HepG2 (cell line): ENCODE data around the gene SIX3. TPM values are rescaled to one million over a fixed set of nuclear protein-coding genes. Genes with fewer than 3 reads are reported as not detected.

Experiments used
- ATAC-seq: fragments of 200-7000 bp; cut with Tn5 transposase; 3 replicates; pipeline ENCODE4 v1.9.1; 2020; ENCODE audit warnings: mild to moderate bottlenecking, moderate library complexity
- BruUV-seq: library from RNA; stranded (reverse); fragments of 400-500 nt; replicated peaks from 2 replicates; lab custom pipeline; 2021; lab: Mats Ljungman, UMichigan
- CTCF ChIA-PET: fragments of 300-600 bp; formaldehyde crosslinking; extraction: SDS; loops from one replicate; lab custom pipeline; 2021; ENCODE audit warnings: low total read pairs, inconsistent platforms, low intra/inter-chr PET ratio; lab: Yijun Ruan, JAX
- POLR2A ChIA-PET: fragments of 350-600 bp; sonication (Branson Sonifier 250); formaldehyde crosslinking; loops from one replicate; lab custom pipeline; 2020; ENCODE audit warnings: antibody characterized with exemption, inconsistent platforms; lab: Yijun Ruan, JAX
- DNase-seq: peaks from one replicate; pipeline ENCODE4 v3.0.0-alpha.2; 2015; ENCODE audit warnings: low spot score
- FAIRE-seq: peaks from 3 replicates; lab custom pipeline; 2011; peaks lifted over from hg19 to GRCh38; lab: Jason Lieb, UNC
- H2AFZ ChIP-seq: one replicate; pipeline ENCODE4 v1.6.1; 2011; ENCODE audit warnings: low read length, inconsistent platforms
- H3K27ac ChIP-seq: fragments of 300-600 bp; 3 replicates; pipeline ENCODE4 v1.8.0; 2011; ENCODE audit warnings: mixed run types, mild to moderate bottlenecking, mixed read lengths, low read length, inconsistent platforms; ENCODE audit not compliant: insufficient read depth; ENCODE audit errors: extremely low read length
- H3K27me3 ChIP-seq, 2 experiments: fragments of 200-600 bp in 1 of 2; 2 replicates in 1 of 2; 3 replicates in 1 of 2; pipeline versions ENCODE4 v1.6.0 to v1.8.0; 2011; ENCODE audit warnings: low read length in 2 of 2, mild to moderate bottlenecking in 2 of 2, moderate library complexity in 2 of 2, inconsistent platforms in 1 of 2; ENCODE audit not compliant: insufficient read depth in 2 of 2, control insufficient read depth in 1 of 2
- H3K36me3 ChIP-seq, 2 experiments: fragments of 200-600 bp in 1 of 2; replicated peaks in 1 of 2; 2 replicates in 1 of 2; 3 replicates in 1 of 2; pipeline versions ENCODE4 v1.5.1 to v1.8.0; 2011; ENCODE audit warnings: low read length in 2 of 2, inconsistent platforms in 1 of 2; ENCODE audit not compliant: insufficient read depth in 2 of 2, control insufficient read depth in 1 of 2
- H3K4me1 ChIP-seq: 2 replicates; pipeline ENCODE4 v1.5.1; 2012; ENCODE audit warnings: low read length, inconsistent platforms; ENCODE audit not compliant: insufficient read depth
- H3K4me2 ChIP-seq: 2 replicates; pipeline ENCODE4 v1.6.0; 2011; ENCODE audit warnings: low read depth, low read length, inconsistent platforms
- H3K4me3 ChIP-seq, 3 experiments: fragments of 200-600 bp in 1 of 3; sonication (generic), shearing (Covaris generic) in 1 of 3; replicated peaks in 1 of 3; 2 replicates each; pipeline ENCODE4 v1.5.1; 2011 to 2016; ENCODE audit warnings: low read length in 3 of 3, inconsistent platforms in 2 of 3, low read depth in 2 of 3, mild to moderate bottlenecking in 2 of 3, control low read depth in 1 of 3, mixed read lengths in 1 of 3; ENCODE audit not compliant: insufficient read depth in 1 of 3
- H3K79me2 ChIP-seq: one replicate; pipeline ENCODE4 v1.6.1; 2011; ENCODE audit warnings: low read length, inconsistent platforms; ENCODE audit not compliant: insufficient read depth
- H3K9ac ChIP-seq: 2 replicates; pipeline ENCODE4 v1.6.0; 2011; ENCODE audit warnings: mild to moderate bottlenecking, low read depth, low read length, inconsistent platforms; ENCODE audit not compliant: insufficient read depth
- H3K9me3 ChIP-seq: 2 replicates; pipeline ENCODE4 v1.5.1; 2012; ENCODE audit warnings: mild to moderate bottlenecking, low read length
- H4K20me1 ChIP-seq: 2 replicates; pipeline ENCODE4 v1.6.0; 2011; ENCODE audit warnings: inconsistent platforms, mild to moderate bottlenecking, low read length, moderate library complexity; ENCODE audit not compliant: insufficient read depth
- CREB3 ChIP-seq: sonication (generic); formaldehyde crosslinking; IDR thresholded peaks from 2 replicates; pipeline ENCODE4 v1.5.0; 2020; ENCODE audit warnings: missing genetic modification reagents
- E2F2 ChIP-seq: sonication (generic); formaldehyde crosslinking; IDR thresholded peaks from 2 replicates; pipeline ENCODE4 v1.4.0; 2020; ENCODE audit warnings: missing genetic modification reagents, borderline replicate concordance
- FOXJ3 ChIP-seq: sonication (generic); formaldehyde crosslinking; IDR thresholded peaks from 2 replicates; pipeline ENCODE4 v1.4.0; 2020; ENCODE audit warnings: missing genetic modification reagents, mild to moderate bottlenecking, borderline replicate concordance
- MXD3 ChIP-seq: IDR thresholded peaks from 2 replicates; pipeline ENCODE4 v1.6.1; 2016; ENCODE audit warnings: mild to moderate bottlenecking, missing biosample characterization, missing genetic modification reagents
- NCOA2 ChIP-seq: sonication (generic); formaldehyde crosslinking; IDR thresholded peaks from 2 replicates; pipeline ENCODE4 v1.8.0; 2022; ENCODE audit warnings: inconsistent platforms
- NR2F1 ChIP-seq, 2 experiments: fragments of 450-650 bp in 1 of 2; formaldehyde crosslinking in 1 of 2; IDR thresholded peaks; 2 replicates each; pipeline versions ENCODE4 v1.5.0 to v1.6.1; 2016 to 2020; ENCODE audit warnings: mild to moderate bottlenecking in 1 of 2, missing compliant biosample characterization in 1 of 2, missing genetic modification reagents in 1 of 2, moderate library complexity in 1 of 2
- REL ChIP-seq: sonication (generic); formaldehyde crosslinking; conservative IDR thresholded peaks from 2 replicates; pipeline ENCODE4 v1.8.0; 2022; ENCODE audit warnings: mild to moderate bottlenecking, missing genetic modification reagents, moderate library complexity
- SMAD1 ChIP-seq: sonication (generic); formaldehyde crosslinking; IDR thresholded peaks from 2 replicates; pipeline ENCODE4 v1.4.0; 2020; ENCODE audit warnings: missing genetic modification reagents, low read depth, mild to moderate bottlenecking, borderline replicate concordance
- ZNF260 ChIP-seq: sonication (generic); formaldehyde crosslinking; IDR thresholded peaks from 2 replicates; pipeline ENCODE4 v1.4.0; 2020; ENCODE audit warnings: missing genetic modification reagents, low read depth, mild to moderate bottlenecking, borderline replicate concordance
- ZNF44 ChIP-seq: sonication (generic); formaldehyde crosslinking; IDR thresholded peaks from 2 replicates; pipeline ENCODE4 v1.5.1; 2020; ENCODE audit warnings: mild to moderate bottlenecking, missing genetic modification reagents
- ZNF619 ChIP-seq: sonication (generic); formaldehyde crosslinking; IDR thresholded peaks from 2 replicates; pipeline ENCODE4 v1.4.0; 2020; ENCODE audit warnings: mild to moderate bottlenecking, missing genetic modification reagents
- WGBS: methylation state at CpG from one replicate; pipeline ENCODE4 v1.1.6; 2017; ENCODE audit warnings: low lambda C conversion rate; 5-methylcytosine and 5-hydroxymethylcytosine counted together
- in situ Hi-C: cut with HindIII; loops from 2 replicates; pipeline ENCODE4 v1.10.0; 2017; ENCODE audit warnings: low pct_unique_long_range_greater_than_20kb; ENCODE audit not compliant: extremely low pct_ligation_motif_present
- intact Hi-C: fragments of 100-400 bp; cut with micrococcal nuclease; formaldehyde crosslinking; loops from one replicate; pipeline ENCODE4 v1.10.0; 2022; ENCODE audit not compliant: unreplicated experiment
- polyA plus RNA-seq, 8 experiments: library from polyadenylated mRNA; depleted of rRNA in 3 of 8; stranded (reverse) in 7 of 8; unstranded in 1 of 8; fragments of >200 nt; fragmentation: Illumina TruSeq in 4 of 8; extraction: Trizol in 4 of 8; gene quantifications; 2 replicates each; pipeline versions ENCODE4 v1.2.1 to v1.2.3, GENCODE V29; 2011 to 2016; ENCODE audit warnings: low read depth in 4 of 8, missing spikeins in 1 of 8, mixed read lengths in 1 of 8; ENCODE audit not compliant: insufficient read depth in 1 of 8
- small RNA-seq, 3 experiments: library from RNA; depleted of rRNA; stranded (forward); fragments of <200 nt; gene quantifications; one replicate each; pipeline ENCODE3, GENCODE V24; 2012; ENCODE audit warnings: low read depth in 2 of 3, low replicate concordance in 1 of 3; ENCODE audit not compliant: insufficient read length in 3 of 3, insufficient read depth in 2 of 3
- total RNA-seq, 5 experiments: library from RNA; depleted of rRNA; stranded (reverse); fragments of >200 nt; fragmentation: Illumina TruSeq; extraction: Trizol; gene quantifications; 2 replicates each; pipeline ENCODE4 v1.2.3, GENCODE V29; 2016; ENCODE audit warnings: low read depth in 1 of 5

Gene SIX3
- total and polyA plus RNA-seq, 2 of the 13 experiments (the other 11 are each of a cell fraction or from before 2014, with no cell fraction given) = not detected

GRCh38 chr2:44989176-44989575 lies 47.7 kb downstream of the SIX3 start (continued):
- no peak for TF ChIP-seq NR2F1 (CRISPR knock-in tag; IDR thresholded peaks at IDR 0.05)
- TF ChIP-seq ZNF260 (CRISPR knock-in tag) = no peak
- TF ChIP-seq REL (CRISPR knock-in tag) = no peak
- TF ChIP-seq ZNF619 (CRISPR knock-in tag) = no peak
- no peak for TF ChIP-seq SMAD1
- no peak for TF ChIP-seq NCOA2 (CRISPR knock-in tag)

DNA sequence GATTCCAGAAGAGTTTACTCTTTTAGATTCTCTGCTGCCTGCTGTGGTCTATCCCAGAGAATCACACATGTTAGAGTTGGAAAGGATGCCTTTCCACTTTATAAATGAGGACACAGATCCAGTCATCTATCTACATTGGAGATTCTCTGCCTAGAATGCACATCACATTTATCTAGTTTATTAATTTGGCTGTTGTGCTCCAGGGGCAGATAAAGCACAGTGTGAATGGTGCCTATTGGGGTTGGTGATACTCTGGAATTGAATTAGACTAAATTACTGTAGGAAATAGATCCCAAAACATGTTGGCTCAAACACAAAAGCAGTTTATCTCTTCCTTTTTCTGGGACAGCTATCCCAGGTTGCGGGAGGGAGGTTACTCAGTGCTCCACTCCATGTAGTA lies 52.9 kb downstream of the SIX3 start:
- CTCF ChIA-PET = no interaction called here
- no peak overlapping the region for H3K27ac ChIP-seq
- WGBS = 43% methylated on average over 1 of the region's 1 CpG
- POLR2A ChIA-PET = no interaction called here
- no peak overlapping the region for H3K4me3 ChIP-seq
- no peak for TF ChIP-seq ZNF44 (CRISPR knock-in tag)
- no peak for TF ChIP-seq FOXJ3 (CRISPR knock-in tag)
- TF ChIP-seq CREB3 (CRISPR knock-in tag) = no peak
- no peak for TF ChIP-seq E2F2
- no peak for TF ChIP-seq MXD3 (CRISPR knock-in tag)
- TF ChIP-seq, all 625 proteins: peak for 0
- in situ Hi-C loops (no loop called here), intact Hi-C loops (no loop called here)
- no peak for DNase-seq
- Histone ChIP-seq H3K9ac (no peak overlapping the region), H4K20me1 (no peaks in the 10 kb centered on the region), H3K9me3 (no peaks in the 10 kb centered on the region), H3K36me3 (no peaks in the 10 kb centered on the region), H3K79me2 (no peaks in the 10 kb centered on the region), H3K4me2 (no peak overlapping the region), H3K4me1 (no peaks in the 10 kb centered on the region), H3K27me3 (peaks cover 0 to 21% of the 10 kb centered on the region in 2 experiments; a peak in 2 of 5 replicates), H2AFZ (no peak overlapping the region)
- no peak for FAIRE-seq
- ATAC-seq = no peak
- BruUV-seq = no TSS peak

Small RNA genes within 50 kb of the gene (small RNA-seq; reads per million reads assigned to genes)
- gene RF02246 = 0 reads per million in 3 experiments
- gene RF02247 = 0 reads per million in 3 experiments
- gene RF02248 = 0 reads per million in 3 experiments
- gene RF02250 = 0 reads per million in 3 experiments
- 0 reads per million in 3 experiments for gene RF02251
- 0 reads per million in 3 experiments for gene RF02252

Other genes starting within 250 kb of the SIX3 start
- not detected in 2 replicates for gene SIX2, start 67.8 kb downstream of the SIX3 start, total RNA-seq (2016; rRNA removed; fragmentation: Illumina TruSeq; extraction: Trizol)
- gene SIX2, start 67.8 kb downstream of the SIX3 start, polyA plus RNA-seq (2011; rRNA removed) = not detected in 2 replicates